Germinal center (tissue), 1 donor: ENCODE data around the gene COPS9.

Experiments
- DNase-seq: peaks from one replicate; pipeline ENCODE4 v3.0.0; 2012; ENCODE audit warnings: mixed read lengths, low spot score

The COPS9 gene

DNA sequence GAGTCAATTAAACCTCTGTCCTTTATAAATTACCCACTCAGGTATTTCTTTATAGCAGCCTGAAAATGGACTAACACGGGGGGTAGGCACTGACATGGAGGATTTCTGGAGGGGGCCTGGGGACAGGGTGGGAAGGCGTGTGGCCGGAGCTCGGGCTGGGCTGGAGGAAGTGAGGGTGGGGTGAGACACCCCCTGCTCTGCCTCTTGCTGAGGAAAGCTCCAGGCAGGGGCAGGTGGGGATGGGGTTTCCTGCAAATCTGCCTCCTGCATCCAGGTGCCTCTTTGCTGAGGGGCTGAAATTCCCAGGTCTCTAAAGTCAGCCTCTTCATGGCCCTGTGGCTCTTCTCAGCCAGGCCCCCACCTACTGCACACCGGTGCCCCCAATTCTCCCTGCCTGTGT, 30.1 kb upstream of the COPS9 start:
- DNase-seq, result no peak

DNA sequence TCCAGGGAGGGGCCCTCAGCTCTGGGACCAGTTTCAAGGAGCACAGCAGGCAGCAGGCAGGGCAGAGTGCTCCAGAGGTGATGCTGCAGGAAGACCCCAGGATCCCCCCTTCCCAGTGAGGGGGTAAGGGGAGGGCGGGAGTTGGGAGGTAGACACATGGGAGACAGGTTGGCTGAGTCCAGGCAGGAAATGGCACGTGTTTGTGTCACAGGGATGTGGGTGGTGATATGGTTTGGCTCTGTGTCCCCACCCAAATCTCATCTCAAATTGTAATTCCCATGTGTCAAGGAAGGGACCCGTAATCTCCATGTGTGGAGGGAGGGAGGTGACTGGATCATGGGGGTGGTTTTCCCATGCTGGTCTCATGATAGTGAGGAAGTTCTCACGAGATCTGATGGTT, 29.6 kb upstream of the COPS9 start:
- no peak for DNase-seq

DNA sequence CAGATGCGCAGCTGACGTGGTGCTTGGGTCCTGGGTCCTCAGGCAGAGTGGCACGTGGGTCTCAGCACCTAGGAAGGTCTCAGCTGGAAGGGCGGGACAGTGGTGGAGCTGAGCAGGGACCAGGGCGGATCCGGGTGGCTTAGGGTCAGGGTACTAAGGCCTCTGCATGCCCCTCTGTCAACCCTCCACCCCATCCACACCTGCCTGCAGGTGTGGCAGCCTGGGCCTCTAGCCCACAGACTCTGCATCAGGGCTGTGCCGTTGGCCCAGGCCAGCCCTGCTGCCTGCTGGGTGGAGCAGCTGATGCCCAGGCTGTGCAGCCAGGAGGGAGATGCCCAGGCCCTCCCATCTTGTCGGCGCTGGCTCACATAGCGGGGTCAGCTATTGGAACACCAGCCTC, 28.9 kb upstream of the COPS9 start:
- DNase-seq, result no peak

DNA sequence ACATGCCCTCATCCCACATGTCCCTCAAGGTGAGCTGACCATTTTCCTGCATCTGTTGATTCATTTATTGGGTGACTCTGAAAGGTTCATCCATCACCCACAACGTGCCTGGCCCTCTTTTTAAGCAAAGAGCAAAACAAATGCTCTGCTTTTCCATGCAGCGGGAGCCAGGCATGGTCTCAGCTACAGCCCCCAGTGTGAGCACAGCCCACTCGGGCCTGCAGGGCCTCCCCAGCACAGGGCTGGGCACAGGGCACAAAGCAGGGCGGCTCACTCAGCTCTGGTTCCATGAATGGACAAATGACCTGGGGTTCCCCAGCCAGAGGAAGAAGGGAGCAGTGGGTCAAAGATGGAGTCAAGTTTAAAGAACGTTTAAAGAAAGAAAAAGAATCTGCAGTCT, 28.5 kb upstream of the COPS9 start:
- DNase-seq, result no peak

DNA sequence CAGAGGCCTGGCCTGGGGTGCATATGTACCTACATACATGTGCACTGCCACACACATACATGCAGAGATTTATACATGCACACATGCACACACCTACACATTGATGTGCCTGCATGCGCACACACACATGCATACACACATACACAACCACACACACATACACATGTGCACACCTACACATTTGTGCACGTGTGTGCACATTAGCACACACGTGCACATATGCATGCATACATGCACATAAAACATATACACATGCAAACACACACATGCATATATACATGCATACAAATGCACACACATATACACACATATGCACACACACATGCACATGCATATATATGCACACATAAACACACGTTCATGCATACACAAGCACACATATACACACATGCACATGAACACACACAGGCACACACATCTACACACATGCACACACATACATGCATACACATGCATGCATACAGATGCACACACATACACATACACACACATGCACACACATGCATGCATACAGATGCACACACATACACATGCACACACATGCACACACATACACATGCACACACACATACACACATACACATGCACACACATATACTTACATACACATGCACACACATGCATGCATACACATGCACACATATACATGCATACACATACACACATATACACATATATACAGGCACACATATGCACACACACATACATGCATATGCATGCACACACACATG, 27.9 kb upstream of the COPS9 start:
- no peak for DNase-seq

DNA sequence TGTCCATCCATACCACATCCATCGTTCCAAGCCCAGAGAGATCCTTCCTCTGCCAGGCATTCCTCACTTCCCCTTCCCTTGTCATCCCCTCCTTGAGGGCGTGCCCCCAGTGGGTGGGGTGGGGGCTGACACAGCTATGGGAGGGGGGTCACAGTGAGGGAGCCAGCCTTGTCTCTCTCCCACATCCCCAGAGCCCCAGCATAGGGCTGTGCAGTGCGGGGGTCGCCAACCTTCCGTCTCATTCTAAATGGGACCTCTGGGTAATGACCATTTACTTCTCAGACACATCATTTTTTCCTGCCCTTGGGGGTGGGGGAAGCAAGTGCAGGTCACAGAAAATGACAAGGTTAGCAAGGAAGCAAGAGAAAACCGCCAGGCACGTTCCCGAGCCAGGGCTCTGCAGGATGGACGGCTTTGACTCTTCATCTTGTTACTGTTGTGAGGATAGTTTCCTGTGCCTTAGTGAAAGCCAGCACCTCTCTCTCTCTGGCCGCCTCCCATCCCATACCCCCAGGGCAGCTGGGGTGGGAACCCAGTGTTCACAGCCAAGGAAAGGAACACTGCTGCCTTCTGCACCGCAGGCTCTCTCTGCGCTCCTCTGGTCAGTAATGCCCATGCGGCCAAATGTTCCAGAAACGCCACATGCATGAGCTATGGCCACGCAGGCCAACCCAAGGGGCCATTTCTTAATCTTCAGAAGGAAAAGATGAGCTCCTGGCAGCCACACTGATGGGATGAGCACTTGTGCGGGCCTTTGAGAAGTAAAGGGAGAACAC, 27.0 kb upstream of the COPS9 start:
- no peak for DNase-seq

DNA sequence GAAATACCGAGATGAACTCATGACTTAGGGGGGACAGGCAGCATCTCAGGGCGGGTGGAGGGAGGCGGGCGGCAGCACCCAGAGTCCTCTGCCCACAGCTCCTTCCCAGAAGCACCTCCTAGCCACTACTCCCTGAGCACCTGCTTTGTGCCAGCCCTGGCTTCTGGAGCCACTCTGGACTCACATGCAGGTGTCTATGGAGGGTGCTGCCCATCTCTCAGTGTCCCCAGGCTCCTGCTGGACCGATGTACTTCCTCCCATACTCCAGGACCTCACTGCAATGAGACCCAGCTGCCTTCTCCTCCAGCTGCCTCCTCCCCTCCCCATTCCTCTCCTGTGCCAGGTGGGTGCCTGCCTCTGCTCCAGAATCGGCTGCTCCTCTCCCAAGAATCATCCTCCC, 26.4 kb upstream of the COPS9 start:
- DNase-seq, result no peak

DNA sequence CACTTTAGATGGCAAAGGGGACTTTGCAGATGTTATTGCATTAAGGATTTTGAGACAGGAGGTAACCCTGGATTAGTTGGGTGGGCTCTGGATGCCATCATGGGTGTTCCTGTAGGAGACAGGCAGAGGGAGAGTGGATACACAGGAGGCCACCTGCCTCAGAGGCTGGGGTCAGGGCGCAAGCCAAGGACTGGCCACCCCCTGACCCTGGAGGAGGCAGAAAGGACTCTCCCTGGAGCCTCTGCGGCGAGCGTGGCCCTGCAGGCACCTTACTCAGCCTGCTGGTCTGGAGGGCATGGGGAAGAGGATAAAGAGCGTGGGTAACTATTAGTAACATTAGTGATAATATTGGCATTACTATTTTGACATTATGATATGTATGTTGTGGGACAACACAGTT, 25.9 kb upstream of the COPS9 start:
- no peak for DNase-seq

DNA sequence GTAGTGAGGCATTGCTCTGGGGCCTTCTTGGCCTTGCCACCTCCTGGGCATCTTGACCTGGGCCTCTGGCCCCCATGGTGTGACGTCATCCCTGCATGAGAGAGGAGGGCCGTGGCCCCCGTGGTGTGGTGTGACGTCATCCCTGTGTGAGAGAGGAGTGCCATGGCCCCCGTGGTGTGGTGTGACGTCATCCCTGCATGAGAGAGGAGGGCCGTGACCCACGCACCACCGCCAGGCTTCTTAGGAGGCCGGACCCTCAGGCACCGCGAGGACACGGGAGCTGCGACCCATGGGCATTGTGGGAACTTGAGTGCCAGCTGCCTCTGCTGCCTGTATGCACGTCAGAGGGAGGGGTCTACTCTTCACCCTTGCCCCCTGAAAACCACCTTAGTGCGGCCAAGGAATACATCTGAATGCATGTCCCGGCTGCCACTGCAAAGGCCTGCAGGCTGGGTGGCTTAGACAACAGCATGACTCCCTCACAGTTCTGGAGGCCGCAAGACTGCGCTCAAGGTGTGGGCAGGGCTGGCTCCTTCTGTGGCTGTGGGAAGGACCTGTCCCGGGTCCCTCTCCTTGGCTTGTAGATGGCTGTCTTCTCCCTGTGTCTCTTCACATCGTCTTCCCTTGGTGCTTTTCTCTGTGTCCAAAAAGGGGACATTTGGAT, 25.1 kb upstream of the COPS9 start:
- DNase-seq, result no peak

DNA sequence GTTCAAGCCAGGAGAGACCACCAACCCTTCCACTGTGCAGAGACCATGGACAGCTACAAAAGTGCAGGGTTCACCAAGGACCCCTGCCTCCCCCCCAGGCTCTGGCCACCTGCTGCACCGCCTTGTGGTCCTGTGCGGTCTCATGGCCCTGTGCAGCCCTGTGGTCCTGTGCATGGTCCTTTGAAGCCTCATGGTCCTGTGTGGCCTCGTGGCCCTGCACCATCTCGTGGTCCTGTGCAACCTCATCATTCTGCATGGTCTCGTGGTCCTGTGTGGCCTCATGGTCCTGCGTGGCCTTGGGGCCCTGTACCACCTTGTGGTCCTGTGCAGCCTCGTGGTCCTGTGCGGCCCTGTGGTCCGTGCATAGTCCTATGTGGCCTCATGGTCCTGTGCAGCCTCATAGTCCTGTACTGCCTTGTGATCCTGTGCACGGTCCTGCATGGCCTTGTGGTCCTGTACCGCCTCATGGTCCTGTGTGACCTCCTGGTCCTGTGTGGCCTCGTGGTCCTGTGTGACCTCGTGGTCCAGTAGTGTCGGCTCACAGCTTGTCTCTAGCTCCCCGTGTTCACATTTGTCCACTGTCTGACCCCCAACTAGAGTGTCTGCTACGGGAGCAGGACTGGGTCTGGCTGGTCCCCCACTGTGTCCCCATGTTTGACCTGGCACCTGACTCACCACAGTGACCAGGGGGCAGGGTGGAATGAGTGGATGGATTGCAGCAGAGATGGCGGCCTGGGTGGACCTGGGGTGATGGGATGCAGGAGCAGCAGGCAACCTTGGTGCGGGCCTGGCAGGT, 24.4 kb upstream of the COPS9 start:
- no peak for DNase-seq

DNA sequence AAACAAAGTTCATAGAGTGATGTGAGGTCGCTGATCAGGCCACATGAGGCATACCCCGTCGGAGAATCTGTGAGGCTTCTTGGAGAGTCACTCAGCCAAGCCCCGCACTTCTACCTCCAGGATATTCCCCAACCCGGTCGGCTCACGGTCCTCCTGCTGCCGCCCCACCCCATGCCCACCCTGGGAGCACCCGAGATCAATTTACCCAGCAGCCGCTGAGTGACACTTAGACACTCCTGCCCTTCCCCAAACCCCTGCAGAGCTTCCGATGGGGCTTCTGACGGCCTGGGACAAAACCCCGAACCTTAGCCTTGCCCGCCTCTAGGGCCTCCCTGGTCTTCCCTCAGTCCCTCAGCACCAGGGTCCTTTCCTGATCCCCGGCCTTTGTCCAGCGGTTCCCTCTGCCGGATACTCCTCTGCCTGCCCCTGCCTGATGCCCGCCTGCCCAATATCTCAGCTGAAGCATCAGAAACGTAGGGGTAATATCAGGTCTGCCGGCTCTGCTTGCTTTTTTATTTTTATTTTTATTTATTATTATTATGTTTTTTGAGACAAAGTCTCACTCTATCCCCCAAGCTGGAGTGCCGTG, 23.2 kb upstream of the COPS9 start:
- no peak for DNase-seq

DNA sequence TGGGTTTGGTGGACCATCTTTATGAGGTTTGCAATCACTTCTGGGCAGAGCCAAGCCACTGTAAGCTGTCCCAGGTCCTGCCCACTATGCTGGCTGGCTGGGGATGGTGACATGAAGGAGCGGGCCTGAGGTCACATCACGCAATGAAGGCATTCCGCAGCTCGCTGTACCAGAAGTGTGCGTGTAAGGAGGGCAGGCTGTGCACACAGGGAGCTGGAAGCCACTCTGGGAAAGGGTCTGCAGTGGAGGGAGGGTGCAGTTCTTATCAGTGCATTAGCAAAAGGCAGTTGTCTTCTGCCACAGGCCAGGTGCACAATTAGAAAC, 21.0 kb upstream of the COPS9 start:
- no peak for DNase-seq

DNA sequence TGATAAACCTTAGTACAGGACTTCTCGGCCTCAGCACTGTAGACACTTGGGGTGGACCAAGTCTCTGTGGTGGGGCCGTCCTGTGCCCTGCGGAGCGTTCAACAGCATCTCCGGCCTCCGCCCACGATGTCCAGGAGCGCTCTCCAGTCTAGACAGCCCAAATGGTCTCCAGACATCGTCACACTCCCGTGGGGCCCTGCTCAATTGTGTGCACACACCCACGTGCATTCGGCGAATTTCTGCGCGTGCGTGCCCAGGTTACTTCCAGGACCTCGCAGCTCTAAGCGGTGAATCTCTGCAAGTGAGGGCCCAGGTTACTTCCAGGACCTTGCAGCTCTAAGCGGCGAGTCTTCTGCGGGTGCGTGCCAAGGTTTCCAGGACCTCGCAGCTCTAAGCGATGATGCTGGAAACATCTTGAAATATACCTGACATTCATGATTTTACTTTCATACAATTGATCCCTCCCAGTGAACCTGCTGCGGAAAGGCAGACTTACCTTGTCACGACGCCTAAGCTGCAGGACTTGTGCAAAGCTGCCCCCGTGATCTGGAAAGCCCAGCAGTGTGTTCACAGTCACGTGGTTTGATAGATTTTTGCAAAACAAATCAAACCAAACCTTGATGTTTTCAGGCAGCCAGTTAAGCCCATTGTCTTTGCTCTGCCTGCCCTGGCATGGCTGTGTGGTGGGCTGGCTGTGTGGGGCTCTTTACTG, 20.5 kb upstream of the COPS9 start:
- no peak for DNase-seq

DNA sequence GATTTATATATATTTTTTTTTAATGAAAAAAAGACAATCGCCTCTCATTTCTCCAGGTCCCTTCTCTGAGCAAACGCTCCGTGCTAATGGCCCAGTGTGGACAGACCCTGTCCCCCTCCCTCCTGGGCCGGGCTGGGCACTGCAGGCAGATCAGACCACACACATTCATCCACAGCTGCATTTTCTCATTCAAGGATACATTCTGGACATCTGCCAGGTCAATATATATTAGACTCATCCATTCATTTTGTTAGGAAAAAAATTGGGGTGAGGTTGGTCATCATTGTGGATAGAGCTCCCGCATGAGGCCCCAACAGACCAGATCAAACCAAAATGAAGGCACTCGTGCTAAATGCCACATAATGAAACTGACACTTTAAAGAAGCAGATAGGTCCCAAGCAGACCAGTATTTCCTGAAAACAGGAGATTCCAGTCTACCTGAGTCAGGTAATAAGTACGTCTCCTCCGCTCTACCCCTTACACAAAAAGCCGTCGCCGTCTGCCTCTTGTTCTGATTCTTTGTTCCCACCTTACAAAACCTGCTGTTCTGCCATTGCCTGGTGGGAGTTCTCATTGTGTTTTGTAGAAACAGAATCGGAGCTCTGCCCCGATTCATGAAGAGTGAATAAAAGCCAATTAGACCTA, 19.8 kb upstream of the COPS9 start:
- no peak for DNase-seq

DNA sequence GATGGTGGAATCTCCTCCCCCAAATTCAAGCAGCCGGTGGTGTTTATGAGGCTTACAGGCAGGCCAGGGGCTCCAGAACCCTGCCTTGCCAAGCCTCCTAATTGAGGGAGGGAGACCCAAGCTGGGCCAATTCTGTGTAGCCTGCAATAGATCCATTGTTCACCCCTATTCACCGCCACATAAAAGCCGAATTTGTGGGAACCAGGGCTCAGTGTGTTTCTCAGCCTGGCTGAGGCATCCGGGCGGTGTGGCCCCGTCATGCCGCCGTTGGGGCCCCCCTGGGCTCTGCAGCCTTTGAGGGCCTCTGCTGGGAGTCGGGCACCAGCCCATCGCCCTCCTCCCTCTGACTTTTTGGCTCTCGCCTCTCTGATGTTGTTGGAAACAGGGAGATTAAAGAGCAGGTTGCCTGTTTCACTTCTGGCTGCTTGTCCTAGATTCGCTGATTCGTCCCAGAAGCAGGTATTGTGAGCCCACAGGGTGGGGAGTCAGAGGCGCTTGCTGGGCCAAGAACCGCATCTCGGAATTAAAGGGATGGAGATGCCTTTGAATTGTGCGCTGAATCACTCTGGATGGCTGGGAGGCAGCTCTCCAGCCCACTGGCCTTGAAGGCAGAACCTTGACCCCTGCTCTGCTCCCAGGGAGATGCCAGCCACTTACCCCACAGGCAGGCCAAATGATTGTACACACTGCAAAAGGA, 19.1 kb upstream of the COPS9 start:
- no peak for DNase-seq

DNA sequence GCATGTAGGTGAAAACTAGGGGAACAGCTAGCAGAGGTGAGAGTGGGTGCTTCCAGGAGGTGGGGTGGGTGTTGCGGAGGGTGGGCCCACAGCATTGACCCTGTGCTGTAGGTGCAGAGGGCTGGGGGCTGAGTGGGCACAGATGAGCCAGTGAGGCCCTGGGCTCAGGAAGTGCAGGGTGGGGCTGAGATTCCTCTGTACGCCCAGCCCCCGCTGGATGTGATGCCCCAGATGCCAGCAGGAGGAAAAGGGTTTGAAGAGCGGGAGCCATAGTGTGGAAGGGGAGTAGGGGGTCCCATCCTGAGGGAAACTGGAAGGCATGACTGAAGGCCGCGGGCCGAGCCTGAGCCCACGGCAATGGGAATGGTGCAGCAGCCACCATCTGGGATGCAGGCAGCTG, 18.5 kb upstream of the COPS9 start:
- no peak for DNase-seq

DNA sequence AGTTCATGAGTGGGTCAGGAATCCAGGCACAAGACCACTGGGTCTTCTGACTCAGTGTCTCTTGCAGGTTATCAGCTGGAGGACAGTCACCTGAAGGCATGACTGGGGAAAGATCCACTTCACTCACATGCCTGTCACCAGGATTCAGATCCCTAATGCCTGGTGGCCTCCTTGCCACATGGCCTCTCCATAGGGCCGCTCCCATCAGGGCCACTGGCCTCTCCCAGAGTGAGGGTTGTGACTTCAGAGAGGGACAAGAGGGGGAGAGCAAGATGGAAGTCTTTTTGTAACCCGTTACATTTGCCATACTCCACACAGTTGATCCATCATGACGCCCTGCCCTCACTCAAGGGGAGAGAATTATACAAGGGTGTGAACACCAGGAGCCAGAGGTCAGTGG, 17.3 kb upstream of the COPS9 start:
- DNase-seq, result no peak

DNA sequence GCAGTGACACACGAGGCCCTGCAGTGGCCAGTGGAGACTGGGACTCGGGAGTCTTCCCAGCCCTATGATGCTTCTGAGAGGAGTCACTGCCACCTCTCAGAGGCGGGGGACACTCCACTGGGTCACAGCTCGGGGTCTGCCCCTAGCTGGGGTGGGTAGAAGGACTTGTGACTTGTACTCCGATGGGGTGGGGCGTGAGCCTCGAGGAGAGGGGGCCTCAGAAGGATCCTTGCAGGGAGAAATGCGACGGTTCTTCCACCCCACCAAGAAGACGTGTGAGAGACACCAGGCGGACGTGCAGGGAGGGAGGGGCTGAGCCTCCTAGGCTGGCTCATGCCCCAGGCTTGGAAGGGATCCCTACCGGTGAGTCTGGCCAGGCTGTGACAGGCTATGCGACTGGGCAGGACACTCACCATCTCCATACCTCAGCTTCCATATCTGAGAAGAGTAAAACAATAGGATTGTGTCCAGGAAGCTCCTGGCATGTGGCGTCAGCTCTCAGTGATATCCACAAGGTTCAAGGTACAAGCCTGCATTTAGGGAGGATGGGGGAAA, 15.4 kb upstream of the COPS9 start:
- no peak for DNase-seq

DNA sequence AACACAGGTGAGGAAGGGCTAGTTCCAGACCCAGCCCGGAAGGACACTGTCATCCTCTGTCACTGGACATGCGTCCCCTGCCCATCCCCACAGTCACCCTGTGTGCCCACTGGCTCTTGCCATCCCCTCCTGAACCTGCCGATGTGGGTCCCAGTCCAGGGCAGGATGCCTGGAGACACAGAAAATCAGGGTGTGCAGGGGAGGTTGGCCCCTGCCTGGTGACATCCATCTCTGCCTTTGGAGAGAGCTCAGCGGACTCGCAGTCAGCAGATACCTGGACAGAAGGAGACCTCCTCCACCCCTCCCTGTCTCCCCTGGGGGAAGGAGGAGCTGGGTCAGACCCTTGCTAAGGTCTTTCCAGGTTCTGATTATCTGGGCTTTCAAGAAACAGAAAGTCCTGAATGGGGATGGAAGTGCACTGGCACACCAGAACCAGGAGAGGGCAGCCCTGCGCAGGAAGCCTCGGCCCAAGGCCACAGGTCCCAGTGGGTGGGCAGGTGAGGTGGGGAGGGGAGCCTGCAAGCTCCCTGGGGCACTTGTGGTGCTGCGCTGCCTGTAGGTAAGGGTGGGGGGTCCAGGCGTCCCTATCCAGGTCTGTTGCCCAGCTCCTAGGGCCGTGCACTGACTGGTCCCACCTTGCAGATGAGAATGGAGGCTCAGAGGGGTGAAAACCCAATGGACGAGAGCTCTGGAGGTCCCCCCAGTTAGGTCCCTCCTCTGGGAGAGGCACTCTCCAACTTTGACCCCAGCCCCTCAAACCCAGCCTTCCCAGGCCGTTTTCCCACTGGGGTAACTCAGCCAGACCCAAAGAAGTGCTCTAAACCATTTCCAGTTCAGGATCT, 14.1 kb upstream of the COPS9 start:
- peak; percentile 68 for DNase-seq
